Glutamatergic neuron (in vitro differentiated cells): ENCODE results near the gene VPS13C. TPM values are rescaled to one million over a fixed set of nuclear protein-coding genes. Genes with fewer than 3 reads are reported as not detected.

Experiments
- DNase-seq: peaks from one replicate; pipeline ENCODE4 v3.0.0; 2022
- H3K27ac Mint-ChIP-seq: one replicate; pipeline ENCODE4 v1.8.0; 2020; ENCODE audit warnings: mild to moderate bottlenecking, mixed read lengths, inconsistent platforms; ENCODE audit not compliant: unreplicated experiment
- H3K27me3 Mint-ChIP-seq: one replicate; pipeline ENCODE4 v1.8.0; 2020; ENCODE audit warnings: mild to moderate bottlenecking, moderate library complexity, mixed read lengths, inconsistent platforms; ENCODE audit not compliant: unreplicated experiment
- H3K36me3 Mint-ChIP-seq: one replicate; pipeline ENCODE4 v1.8.0; 2020; ENCODE audit warnings: mild to moderate bottlenecking, mixed read lengths, inconsistent platforms; ENCODE audit not compliant: unreplicated experiment
- H3K4me1 Mint-ChIP-seq: one replicate; pipeline ENCODE4 v1.8.0; 2020; ENCODE audit warnings: mild to moderate bottlenecking, low read depth, mixed read lengths, inconsistent platforms; ENCODE audit not compliant: unreplicated experiment
- H3K4me3 Mint-ChIP-seq: one replicate; pipeline ENCODE4 v1.8.0; 2020; ENCODE audit warnings: mild to moderate bottlenecking, mixed read lengths, inconsistent platforms; ENCODE audit not compliant: unreplicated experiment
- H3K9me3 Mint-ChIP-seq: one replicate; pipeline ENCODE4 v1.8.0; 2020; ENCODE audit warnings: mild to moderate bottlenecking, moderate library complexity, mixed read lengths, inconsistent platforms; ENCODE audit not compliant: unreplicated experiment
- total RNA-seq: library from RNA; stranded (reverse); fragmentation: NEBNext Ultra II Directional; extraction: Animal tissue kit (Norgen Biotek cat#: 25700); gene quantifications from one replicate; pipeline ENCODE4 v1.2.1, GENCODE V29; 2021; ENCODE audit not compliant: unreplicated experiment
- TF ChIP-seq, protein P1 (sequence below): fragments of 200-600 bp; sonication (generic); IDR thresholded peaks from one replicate; pipeline ENCODE4 v1.5.0; 2021; ENCODE audit not compliant: partially characterized antibody, unreplicated experiment

VPS13C gene
- total RNA-seq, 1 donor from 2014 or later = 93.8 TPM

DNA sequence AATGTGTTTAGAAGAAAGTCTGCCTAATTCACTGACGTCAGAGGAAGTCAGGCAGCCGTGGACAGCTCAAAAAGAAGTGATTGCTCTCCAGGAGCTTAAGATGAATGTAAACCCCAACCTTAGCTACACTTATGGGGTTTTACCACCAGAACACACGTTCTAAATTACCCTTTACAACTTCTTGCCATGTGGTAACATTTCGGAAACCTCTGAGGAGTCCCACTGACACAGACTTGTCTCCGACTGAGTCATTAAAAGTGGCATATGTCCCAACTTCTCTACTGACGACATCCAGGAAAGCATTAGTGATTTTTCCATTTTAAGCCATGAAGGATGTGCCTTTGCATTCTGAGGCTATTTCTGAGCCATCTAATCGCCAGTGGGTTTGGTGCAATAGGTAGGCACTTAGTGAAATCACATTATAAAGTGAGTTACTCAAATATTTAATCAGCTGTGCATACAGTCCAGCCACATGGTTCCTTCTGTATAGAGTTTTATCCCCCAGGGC lies 38.9 kb upstream of the VPS13C start:
- Mint-ChIP-seq H3K27me3 (no peaks in the 10 kb centered on the region), H3K27ac (no peak overlapping the region), H3K36me3 (no peaks in the 10 kb centered on the region), H3K9me3 (no peaks in the 10 kb centered on the region), H3K4me3 (no peak overlapping the region), H3K4me1 (no peaks in the 10 kb centered on the region)
- TF ChIP-seq, protein P1, sequence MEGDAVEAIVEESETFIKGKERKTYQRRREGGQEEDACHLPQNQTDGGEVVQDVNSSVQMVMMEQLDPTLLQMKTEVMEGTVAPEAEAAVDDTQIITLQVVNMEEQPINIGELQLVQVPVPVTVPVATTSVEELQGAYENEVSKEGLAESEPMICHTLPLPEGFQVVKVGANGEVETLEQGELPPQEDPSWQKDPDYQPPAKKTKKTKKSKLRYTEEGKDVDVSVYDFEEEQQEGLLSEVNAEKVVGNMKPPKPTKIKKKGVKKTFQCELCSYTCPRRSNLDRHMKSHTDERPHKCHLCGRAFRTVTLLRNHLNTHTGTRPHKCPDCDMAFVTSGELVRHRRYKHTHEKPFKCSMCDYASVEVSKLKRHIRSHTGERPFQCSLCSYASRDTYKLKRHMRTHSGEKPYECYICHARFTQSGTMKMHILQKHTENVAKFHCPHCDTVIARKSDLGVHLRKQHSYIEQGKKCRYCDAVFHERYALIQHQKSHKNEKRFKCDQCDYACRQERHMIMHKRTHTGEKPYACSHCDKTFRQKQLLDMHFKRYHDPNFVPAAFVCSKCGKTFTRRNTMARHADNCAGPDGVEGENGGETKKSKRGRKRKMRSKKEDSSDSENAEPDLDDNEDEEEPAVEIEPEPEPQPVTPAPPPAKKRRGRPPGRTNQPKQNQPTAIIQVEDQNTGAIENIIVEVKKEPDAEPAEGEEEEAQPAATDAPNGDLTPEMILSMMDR = no peak
- no peak for DNase-seq

DNA sequence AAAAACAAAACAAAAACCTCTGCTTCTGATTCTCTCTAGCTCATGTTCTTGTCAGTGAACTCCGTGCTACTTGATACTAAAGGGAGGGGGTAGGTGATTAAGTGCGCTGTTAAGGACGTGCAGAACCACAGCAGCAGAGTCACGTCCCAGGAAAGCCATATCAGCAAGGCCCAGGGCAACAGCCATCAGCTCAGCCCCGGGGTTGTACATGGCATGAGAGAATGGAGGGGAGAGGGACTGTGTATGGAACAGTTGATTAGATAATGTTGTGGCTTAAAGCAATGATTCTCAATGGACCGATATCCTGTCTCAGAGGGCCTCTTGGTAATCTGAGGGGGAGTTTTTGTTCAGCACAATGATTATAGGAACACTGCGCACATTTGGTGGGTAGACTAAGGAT lies 34.1 kb upstream of the VPS13C start:
- no peak for DNase-seq
- H3K4me3 Mint-ChIP-seq = no peak overlapping the region
- H3K4me1 Mint-ChIP-seq = no peaks in the 10 kb centered on the region
- no peaks in the 10 kb centered on the region for H3K27me3 Mint-ChIP-seq
- H3K9me3 Mint-ChIP-seq = no peaks in the 10 kb centered on the region
- TF ChIP-seq, protein P1 = no peak
- no peaks in the 10 kb centered on the region for H3K36me3 Mint-ChIP-seq
- no peak overlapping the region for H3K27ac Mint-ChIP-seq

DNA sequence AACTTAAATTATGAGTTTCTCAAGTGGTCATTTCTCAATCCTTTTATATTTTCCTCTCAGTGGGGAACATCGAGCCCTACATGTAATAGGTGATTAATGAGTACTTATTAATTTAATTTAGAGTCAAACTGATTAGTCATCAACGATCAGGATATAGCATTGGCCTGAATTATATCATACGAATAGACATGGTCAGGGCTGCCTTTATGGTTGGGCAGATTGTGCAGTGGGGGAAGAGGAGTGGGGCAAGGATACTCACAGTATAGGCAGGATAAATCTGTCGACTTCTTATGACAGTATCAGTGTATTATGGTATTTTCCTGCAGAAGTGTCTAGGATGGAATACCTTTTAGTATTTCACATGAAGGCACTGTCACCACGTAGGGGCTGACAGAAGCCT lies 33.6 kb upstream of the VPS13C start:
- TF ChIP-seq, protein P1 = no peak
- no peaks in the 10 kb centered on the region for H3K36me3 Mint-ChIP-seq
- DNase-seq = no peak
- H3K27ac Mint-ChIP-seq = no peak overlapping the region
- no peaks in the 10 kb centered on the region for H3K4me1 Mint-ChIP-seq
- H3K27me3 Mint-ChIP-seq = no peaks in the 10 kb centered on the region
- H3K9me3 Mint-ChIP-seq = no peaks in the 10 kb centered on the region
- H3K4me3 Mint-ChIP-seq = no peak overlapping the region

DNA sequence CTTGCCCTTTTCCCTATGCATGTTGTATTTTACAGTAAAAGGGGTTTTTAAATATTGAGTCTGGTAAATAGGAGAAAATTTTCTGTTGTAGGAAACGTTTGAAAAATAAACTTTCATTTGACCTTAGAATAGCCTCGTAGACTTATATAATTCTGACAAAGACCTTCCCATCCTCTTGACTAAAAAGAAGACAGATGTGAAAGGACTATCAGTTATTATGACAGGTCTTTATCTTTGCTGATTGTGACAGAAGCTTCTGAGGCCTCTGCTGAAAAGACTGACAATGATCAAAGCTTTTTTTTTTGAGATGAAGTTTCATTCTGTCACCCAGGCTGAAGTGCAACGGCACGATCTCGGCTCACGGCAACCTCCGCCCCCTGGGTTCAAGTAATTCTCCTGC lies 30.7 kb upstream of the VPS13C start:
- Mint-ChIP-seq H3K4me3 (no peak overlapping the region), H3K4me1 (no peaks in the 10 kb centered on the region), H3K27ac (no peak overlapping the region), H3K36me3 (no peaks in the 10 kb centered on the region), H3K27me3 (no peaks in the 10 kb centered on the region), H3K9me3 (no peaks in the 10 kb centered on the region)
- no peak for DNase-seq
- TF ChIP-seq, protein P1 = no peak

DNA sequence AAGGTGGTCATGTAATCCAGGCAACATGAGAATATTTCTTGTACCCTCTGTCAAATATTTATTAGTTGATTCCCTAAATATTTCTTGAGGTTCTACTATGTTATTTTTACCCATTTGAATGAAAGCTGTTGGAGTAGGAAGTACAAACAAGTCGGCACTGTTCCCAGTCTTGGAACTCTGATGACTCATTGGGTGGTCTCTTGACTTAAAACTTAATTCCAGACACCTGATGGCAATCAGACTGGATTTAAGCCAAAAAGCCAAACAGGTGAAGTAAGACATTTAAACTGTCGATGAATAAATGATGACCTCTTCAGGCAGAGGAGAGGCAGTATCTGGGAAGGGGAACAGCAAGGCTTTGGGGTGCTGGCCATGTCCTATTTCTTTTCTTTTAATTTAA lies 29.4 kb upstream of the VPS13C start:
- Mint-ChIP-seq H3K4me1 (no peaks in the 10 kb centered on the region), H3K27me3 (no peaks in the 10 kb centered on the region), H3K4me3 (no peak overlapping the region), H3K36me3 (no peaks in the 10 kb centered on the region), H3K9me3 (no peaks in the 10 kb centered on the region), H3K27ac (no peak overlapping the region)
- TF ChIP-seq, protein P1 = no peak
- DNase-seq = no peak
